ENCODE measurements around the gene MBD2.

DNA sequence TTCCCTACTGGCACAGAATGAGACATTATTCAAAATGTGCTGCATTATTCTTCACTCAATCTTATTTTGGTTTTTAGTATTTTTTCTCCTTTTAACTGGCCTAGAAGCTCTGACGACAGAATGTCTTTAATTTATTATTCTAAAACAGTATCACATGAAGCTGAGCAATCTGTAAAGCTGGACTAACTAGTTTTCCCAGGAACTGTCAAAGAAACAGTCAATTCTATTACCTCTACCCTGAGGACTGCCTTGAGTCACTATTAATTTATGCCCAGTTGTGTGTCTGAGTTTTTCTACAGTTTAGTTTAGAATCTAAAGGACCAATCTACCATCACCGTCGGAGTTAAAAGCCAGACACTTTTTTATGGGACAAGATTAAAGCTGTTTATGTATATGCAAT, 31.6 kb downstream of the MBD2 start:
- TF ChIP-seq, protein P1, sequence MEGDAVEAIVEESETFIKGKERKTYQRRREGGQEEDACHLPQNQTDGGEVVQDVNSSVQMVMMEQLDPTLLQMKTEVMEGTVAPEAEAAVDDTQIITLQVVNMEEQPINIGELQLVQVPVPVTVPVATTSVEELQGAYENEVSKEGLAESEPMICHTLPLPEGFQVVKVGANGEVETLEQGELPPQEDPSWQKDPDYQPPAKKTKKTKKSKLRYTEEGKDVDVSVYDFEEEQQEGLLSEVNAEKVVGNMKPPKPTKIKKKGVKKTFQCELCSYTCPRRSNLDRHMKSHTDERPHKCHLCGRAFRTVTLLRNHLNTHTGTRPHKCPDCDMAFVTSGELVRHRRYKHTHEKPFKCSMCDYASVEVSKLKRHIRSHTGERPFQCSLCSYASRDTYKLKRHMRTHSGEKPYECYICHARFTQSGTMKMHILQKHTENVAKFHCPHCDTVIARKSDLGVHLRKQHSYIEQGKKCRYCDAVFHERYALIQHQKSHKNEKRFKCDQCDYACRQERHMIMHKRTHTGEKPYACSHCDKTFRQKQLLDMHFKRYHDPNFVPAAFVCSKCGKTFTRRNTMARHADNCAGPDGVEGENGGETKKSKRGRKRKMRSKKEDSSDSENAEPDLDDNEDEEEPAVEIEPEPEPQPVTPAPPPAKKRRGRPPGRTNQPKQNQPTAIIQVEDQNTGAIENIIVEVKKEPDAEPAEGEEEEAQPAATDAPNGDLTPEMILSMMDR (IDR thresholded peaks at IDR 0.05): no peak
- peak in 1 of 2 donors; percentile 65 for TF ChIP-seq POLR2AphosphoS5 (IDR thresholded peaks at IDR 0.05; ENCODE audit: insufficient read depth in 1 of 2, low read depth in 1 of 2)

Measured in vagina (tissue), 2 donors.